ENCODE measurements around the gene PRELID1. TPM values are rescaled to one million over a fixed set of nuclear protein-coding genes. Genes with fewer than 3 reads are reported as not detected.
"Not testable (repeated sequence)": the region's sequence is repeated elsewhere in the genome, so short reads cannot be mapped to it uniquely, and the experiment has no call there.

The PRELID1 gene
- total RNA-seq, 1 donor from 2014 or later = 49.8 TPM

DNA sequence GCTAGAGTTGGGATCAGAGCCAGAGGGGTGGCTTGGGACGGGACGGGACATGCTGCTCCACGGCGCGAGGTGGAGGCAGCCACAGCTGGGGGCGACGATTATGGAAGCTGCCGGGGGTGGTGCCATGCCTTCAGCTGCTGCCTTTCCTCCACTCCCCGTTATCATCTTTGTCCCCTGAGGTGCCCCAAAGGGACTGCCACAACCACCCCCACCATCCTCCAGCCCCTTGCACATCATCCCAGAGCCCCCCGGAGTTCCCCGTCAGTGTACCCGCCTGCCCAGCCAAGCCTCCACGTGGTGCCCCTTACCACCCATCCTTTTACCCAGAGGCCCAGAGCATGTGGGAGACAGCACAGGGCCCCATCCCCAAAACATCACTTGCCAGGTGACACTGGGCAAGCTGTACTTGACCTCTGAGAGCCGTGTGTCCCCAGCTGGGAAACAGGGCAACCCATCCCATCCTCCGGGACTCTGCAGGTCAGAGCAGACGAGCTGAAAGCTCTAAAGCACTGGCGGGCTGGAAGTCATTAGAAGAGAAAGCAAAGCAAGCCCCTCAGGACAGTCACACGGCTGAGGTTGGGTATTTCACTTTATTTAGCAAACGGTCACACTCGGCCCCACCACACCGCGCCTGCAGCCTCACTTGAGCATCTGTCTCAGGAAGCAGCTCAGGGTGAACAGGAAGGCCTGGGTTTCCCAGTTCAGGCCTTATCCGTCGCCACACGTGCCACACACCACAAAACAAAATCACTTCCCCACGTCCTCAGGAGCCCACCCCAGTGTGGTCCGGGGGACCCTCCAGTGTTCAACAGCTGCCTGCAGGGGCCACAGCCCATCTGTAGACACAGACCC, 27.6 kb downstream of the PRELID1 start:
- DNase-seq (ENCODE audit: low spot score) = no peak
- intact Hi-C loops (cut with DNase I) = no loop called here

- intact Hi-C loops (cut with DNase I) = no loop called here
- no peak for DNase-seq (ENCODE audit: low spot score)
Measured at GRCh38 chr5:177332031-177332895, 28.7 kb downstream of the PRELID1 start.

DNA sequence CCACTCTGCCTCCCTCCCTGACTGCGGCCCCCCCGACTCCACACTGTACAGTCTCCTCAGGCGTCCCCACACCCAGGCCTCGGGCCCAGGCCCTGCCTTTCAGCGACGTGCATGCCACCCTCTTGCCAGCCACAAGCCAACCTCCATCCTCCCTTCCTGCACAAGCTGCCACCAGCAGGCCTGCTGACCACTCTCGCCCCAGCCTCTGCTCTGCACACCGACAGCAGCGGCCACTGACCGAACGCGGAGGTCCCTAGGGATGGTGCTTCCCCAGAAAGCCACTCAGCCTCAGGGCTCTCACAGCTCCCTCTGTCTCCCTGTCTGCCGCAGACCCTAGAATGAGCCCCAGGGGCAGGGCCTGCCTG, 29.3 kb downstream of the PRELID1 start:
- intact Hi-C loops (cut with DNase I) = no loop called here
- no peak for DNase-seq (ENCODE audit: low spot score)

- intact Hi-C loops (cut with DNase I) = no loop called here
- DNase-seq (ENCODE audit: low spot score) = peak; percentile 60
Measured at GRCh38 chr5:177333420-177334154, 30.0 kb downstream of the PRELID1 start.

- intact Hi-C loops (cut with DNase I) = no loop called here
- DNase-seq (ENCODE audit: low spot score) = peak; percentile 75
Measured at GRCh38 chr5:177334155-177334551, 30.6 kb downstream of the PRELID1 start.

- DNase-seq (ENCODE audit: low spot score) = peak; percentile 76
- intact Hi-C loops (cut with DNase I) = no loop called here
Measured at GRCh38 chr5:177334781-177335700, 31.4 kb downstream of the PRELID1 start.

DNA sequence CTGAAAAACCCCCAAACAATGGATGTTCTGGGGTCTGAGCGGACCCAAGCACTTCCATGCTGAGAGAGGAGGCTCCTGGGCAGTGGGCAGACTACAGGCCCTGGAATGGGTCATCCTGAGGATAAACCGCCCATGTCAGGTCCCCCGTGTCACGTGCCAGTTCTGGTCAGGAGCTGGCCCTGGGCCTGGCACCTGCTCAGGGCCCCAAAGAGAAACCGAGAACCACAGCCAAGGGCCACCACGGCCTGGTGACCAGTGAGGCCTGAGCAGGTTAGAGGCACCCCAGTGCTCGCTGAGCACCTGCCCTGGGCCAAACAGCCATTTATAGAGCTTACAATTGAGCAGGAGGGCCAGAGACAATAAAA, 32.1 kb downstream of the PRELID1 start:
- intact Hi-C loops (cut with DNase I) = no loop called here
- DNase-seq (ENCODE audit: low spot score) = peak; percentile 71

DNA sequence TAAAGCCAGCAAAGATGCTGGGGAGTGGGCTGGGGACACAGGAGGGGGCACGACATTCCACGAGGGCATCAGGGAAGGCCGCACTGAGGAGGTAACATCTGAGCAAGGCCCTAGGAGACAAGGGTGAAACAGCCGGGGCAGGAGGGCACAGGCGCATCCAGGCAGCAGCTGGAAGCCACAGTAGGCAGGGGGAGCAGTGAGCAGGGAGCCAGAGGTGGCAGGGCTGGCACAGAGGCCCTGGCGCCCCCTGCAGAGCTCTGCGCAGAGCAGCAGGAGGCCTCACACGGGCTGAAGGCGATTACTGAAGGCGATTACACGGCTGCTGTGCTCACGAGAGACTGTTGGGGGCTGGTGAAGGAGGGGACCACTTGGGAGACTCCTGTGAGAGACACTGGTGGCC, 32.5 kb downstream of the PRELID1 start:
- DNase-seq (ENCODE audit: low spot score) = peak; percentile 69
- intact Hi-C loops (cut with DNase I) = no loop called here

DNA sequence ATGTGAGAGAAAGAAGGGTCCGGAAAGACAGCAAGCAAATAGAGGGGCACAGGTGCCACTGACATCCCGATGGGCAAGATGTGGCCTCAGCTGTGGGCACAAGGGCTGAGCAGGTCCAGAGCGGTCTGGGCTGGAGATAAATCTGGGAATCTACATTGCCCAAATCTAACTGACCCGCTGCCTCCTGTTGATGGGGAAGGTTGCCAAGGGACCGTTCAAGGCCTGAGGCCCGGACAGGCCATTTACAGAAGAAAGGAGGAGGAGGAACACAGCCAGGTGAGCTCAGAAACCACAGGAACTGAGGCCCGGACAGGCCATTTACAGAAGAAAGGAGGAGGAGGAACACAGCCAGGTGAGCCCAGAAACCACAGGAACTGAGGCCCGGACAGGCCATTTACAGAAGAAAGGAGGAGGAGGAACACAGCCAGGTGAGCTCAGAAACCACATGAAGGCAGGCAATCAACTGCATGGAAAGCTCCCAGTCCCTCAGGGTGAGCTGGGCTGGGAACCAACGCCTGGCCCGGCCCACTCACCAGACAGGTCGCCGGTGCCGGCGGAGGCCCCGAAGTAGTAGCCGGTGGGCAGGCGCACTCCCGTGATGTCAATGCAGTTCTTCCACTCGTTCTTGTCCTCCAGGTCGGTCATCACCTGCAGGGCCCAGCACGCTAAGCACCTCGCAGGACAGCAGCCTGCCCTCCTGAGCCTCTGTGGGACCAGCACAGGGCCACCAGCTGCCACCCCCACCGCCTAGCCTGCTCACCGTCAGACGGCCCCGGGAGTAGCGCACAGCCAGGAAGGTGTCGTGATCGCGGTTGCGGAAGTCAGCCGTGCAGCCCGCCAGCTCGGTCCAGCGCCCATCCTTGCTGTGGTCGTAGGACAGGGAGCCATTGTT, 33.2 kb downstream of the PRELID1 start:
- peak; percentile 69 for DNase-seq (ENCODE audit: low spot score)
- intact Hi-C loops (cut with DNase I) = no loop called here

DNA sequence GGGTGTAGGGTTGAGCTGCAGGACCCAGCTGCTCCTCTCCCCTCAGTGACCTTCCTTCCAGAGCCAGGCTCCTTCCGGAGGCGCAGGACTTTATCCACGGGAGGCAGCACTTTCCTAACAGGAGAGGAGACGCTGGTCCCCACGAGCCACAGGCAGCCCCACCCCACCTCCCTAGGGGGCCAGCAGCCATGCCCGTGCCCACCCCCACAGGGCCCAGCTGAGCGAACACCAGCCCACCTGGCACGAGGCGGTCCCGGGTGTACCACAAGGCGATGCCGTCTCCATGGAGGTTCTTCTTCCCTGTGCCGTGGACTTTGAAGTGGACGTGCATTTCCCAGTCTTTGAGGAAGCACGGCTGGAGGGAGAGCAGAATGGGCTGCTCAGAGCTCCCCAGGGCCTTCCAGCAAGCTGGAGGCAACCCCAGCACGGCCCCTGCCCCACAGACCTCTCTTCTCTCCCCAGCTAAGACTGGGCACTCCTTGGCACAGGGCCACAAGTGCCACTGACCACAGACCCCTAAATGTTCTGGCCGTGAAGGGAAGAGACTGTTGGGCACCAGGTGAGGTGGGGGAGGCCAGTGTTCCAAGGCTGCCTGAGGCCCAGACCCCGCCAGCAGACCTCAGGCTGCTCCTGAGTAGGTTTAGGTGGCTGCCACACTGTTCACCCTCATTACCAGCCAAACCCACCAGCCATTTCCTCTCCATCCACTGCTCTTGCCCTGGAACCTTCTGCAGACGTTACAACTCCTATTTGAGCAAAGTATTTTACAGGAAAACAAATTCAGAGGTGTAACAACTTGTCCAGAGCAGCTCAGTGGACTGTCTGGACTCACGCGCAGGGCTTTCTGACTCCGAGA, 34.9 kb downstream of the PRELID1 start:
- peak; percentile 67 for DNase-seq (ENCODE audit: low spot score)
- intact Hi-C loops (cut with DNase I) = no loop called here

DNA sequence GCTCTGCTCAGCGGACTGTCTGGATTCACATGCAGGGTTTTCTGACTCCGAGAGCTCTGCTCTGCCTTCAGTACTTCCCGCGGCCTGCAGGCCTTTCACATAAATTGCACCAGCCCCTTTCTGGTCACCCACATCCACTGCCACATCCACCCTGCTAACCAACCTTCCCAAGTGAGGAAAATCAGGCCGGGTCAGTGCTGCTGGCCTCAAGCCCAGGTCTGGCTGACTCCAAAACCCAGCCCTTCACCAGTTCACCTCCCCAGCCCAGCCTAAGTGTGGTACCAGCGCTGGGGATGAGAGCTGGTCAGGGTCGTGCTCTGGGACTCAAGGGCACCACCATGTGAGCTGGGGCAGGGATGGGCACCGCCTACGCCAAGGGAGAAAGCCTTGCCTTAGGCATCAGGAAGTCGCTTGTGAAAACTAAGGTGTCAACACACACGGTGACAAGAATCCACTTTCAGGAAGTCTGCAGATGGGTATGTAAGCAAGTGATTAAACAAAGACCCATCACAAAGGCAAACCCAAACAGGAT, 35.6 kb downstream of the PRELID1 start:
- intact Hi-C loops (cut with DNase I) = no loop called here
- DNase-seq (ENCODE audit: low spot score) = peak; percentile 79

- intact Hi-C loops (cut with DNase I); DNase-seq (ENCODE audit: low spot score): not testable (repeated sequence)
Measured at GRCh38 chr5:177343000-177343399, 39.4 kb downstream of the PRELID1 start.

DNA sequence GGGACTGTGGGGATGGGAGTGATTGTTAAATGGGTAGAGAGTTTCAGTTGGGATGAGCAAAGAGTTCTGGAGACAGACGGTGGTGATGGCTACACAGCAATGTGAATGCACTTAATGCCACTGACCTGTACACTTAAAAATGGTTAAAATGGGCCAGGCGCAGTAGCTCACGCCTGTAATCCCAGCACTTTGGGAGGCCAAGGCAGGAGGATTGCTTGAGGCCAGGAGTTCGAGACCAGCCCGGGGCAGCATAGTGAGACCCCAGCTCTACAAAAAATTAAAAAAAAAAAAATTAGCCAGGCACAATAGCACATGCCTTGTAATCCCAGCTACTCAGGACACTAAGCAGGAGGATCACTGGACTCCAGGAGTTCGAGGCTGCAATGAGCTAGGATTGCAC, 40.2 kb downstream of the PRELID1 start:
- DNase-seq (ENCODE audit: low spot score) = no peak
- intact Hi-C loops (cut with DNase I) = no loop called here

GRCh38 chr5:177344891-177345290, 41.3 kb downstream of the PRELID1 start:
- intact Hi-C loops (cut with DNase I) = no loop called here
- DNase-seq (ENCODE audit: low spot score) = no peak

GRCh38 chr5:177346820-177347219, 43.2 kb downstream of the PRELID1 start:
- intact Hi-C loops (cut with DNase I) = no loop called here
- DNase-seq (ENCODE audit: low spot score) = no peak

GRCh38 chr5:177347699-177348098, 44.1 kb downstream of the PRELID1 start:
- no peak for DNase-seq (ENCODE audit: low spot score)
- intact Hi-C loops (cut with DNase I) = no loop called here

- intact Hi-C loops (cut with DNase I) = no loop called here
- DNase-seq (ENCODE audit: low spot score) = no peak
Measured at GRCh38 chr5:177349362-177349647, 45.7 kb downstream of the PRELID1 start.
